ENCODE measurements around the gene TUBA4B. TPM values are rescaled to one million over a fixed set of nuclear protein-coding genes. Genes with fewer than 3 reads are reported as not detected.
"Not testable (repeated sequence)": the region's sequence is repeated elsewhere in the genome, so short reads cannot be mapped to it uniquely, and the experiment has no call there.

TUBA4B gene
- total RNA-seq, 1 experiment from 2014 or later, result not detected

GRCh38 chr2:219249203-219249980 is 3.7 kb upstream of the TUBA4B start:
- Histone ChIP-seq H3K4me1 (replicated peaks) (peaks cover 44% of the 10 kb centered on the region), H3K4me3 (no peak overlapping the region), H3K27ac (no peak overlapping the region; the same call in 1 of the 2 replicates), H3K9me3 (replicated peaks) (peaks cover 4% of the 10 kb centered on the region), H3K36me3 (peaks cover 24% of the 10 kb centered on the region), H3K27me3 (replicated peaks) (peaks cover 25% of the 10 kb centered on the region)
- peak in 1 of 2 experiments; percentile 52 for DNase-seq (ENCODE audit: low read depth in 1 of 2, low spot score in 2 of 2)

GRCh38 chr2:219250049-219250781 is 2.8 kb upstream of the TUBA4B start:
- Histone ChIP-seq H3K36me3 (peaks cover 24% of the 10 kb centered on the region), H3K4me1 (replicated peaks) (peaks cover 39% of the 10 kb centered on the region), H3K9me3 (replicated peaks) (peaks cover 4% of the 10 kb centered on the region), H3K4me3 (no peak overlapping the region), H3K27me3 (replicated peaks) (peaks cover 33% of the 10 kb centered on the region), H3K27ac (no peak overlapping the region)
- DNase-seq (ENCODE audit: low read depth in 1 of 2, low spot score in 2 of 2), result no peak

- H3K4me1 ChIP-seq (replicated peaks), result peaks cover 32% of the 10 kb centered on the region
- no peak overlapping the region for H3K4me3 ChIP-seq
Measured at GRCh38 chr2:219251656-219252055, 1.4 kb upstream of the TUBA4B start.

GRCh38 chr2:219252084-219252483 is 959 bp upstream of the TUBA4B start:
- H3K27ac ChIP-seq, result no peak overlapping the region
- peaks cover 14% of the 10 kb centered on the region for H3K36me3 ChIP-seq
- peaks cover 47% of the 10 kb centered on the region for H3K27me3 ChIP-seq (replicated peaks)
- peaks cover 4% of the 10 kb centered on the region for H3K9me3 ChIP-seq (replicated peaks)
- DNase-seq (ENCODE audit: low read depth in 1 of 2, low spot score in 2 of 2), result no peak
- peaks cover 31% of the 10 kb centered on the region for H3K4me1 ChIP-seq (replicated peaks)
- no peak overlapping the region for H3K4me3 ChIP-seq

More at GRCh38 chr2:219251656-219252055, 1.4 kb upstream of the TUBA4B start:
- DNase-seq (ENCODE audit: low read depth in 1 of 2, low spot score in 2 of 2), result no peak
- H3K27me3 ChIP-seq (replicated peaks), result peaks cover 46% of the 10 kb centered on the region
- H3K9me3 ChIP-seq (replicated peaks), result peaks cover 4% of the 10 kb centered on the region
- H3K36me3 ChIP-seq, result peaks cover 18% of the 10 kb centered on the region
- H3K27ac ChIP-seq, result no peak overlapping the region

- H3K36me3 ChIP-seq, result peaks cover 9% of the 10 kb centered on the region
- no peak overlapping the region for H3K4me3 ChIP-seq
- H3K9me3 ChIP-seq (replicated peaks), result peaks cover 4% of the 10 kb centered on the region
- H3K27ac ChIP-seq, result no peak overlapping the region
- peaks cover 47% of the 10 kb centered on the region for H3K27me3 ChIP-seq (replicated peaks)
- no peak for DNase-seq (ENCODE audit: low read depth in 1 of 2, low spot score in 2 of 2)
- peaks cover 31% of the 10 kb centered on the region for H3K4me1 ChIP-seq (replicated peaks)
Measured at GRCh38 chr2:219252570-219252899, 508 bp upstream of the TUBA4B start.

GRCh38 chr2:219253753-219254589 is 928 bp downstream of the TUBA4B start, which contains the start of gene TUBA4A:
TSS of gene TUBA4A (minus strand) at chr2:219253918. CDS start at chr2:219253858, 60 bp downstream.
- H3K27ac ChIP-seq, result no peak within 1 kb of the TSS
- no peaks in the 10 kb centered on the region for H3K36me3 ChIP-seq
- peaks cover 28% of the 10 kb centered on the region for H3K4me1 ChIP-seq (replicated peaks)
- peaks cover 4% of the 10 kb centered on the region for H3K9me3 ChIP-seq (replicated peaks)
- peaks cover 47% of the 10 kb centered on the region for H3K27me3 ChIP-seq (replicated peaks)
- DNase-seq (ENCODE audit: low read depth in 1 of 2, low spot score in 2 of 2), result peak in 1 of 2 experiments; percentile 55
- H3K4me3 ChIP-seq, result peak within 1 kb of the TSS; percentile 19

GRCh38 chr2:219254590-219255201 is 1.7 kb downstream of the TUBA4B start:
- no peak for DNase-seq (ENCODE audit: low read depth in 1 of 2, low spot score in 2 of 2)
- peak overlapping the region; percentile 19 for H3K4me3 ChIP-seq
- no peak overlapping the region for H3K27ac ChIP-seq
- H3K9me3 ChIP-seq (replicated peaks), result peaks cover 4% of the 10 kb centered on the region
- peaks cover 49% of the 10 kb centered on the region for H3K27me3 ChIP-seq (replicated peaks)
- H3K36me3 ChIP-seq, result no peaks in the 10 kb centered on the region
- peaks cover 21% of the 10 kb centered on the region for H3K4me1 ChIP-seq (replicated peaks)

- H3K27ac ChIP-seq; H3K4me1 ChIP-seq (replicated peaks); H3K36me3 ChIP-seq; DNase-seq (ENCODE audit: low read depth in 1 of 2, low spot score in 2 of 2); H3K4me3 ChIP-seq; H3K9me3 ChIP-seq (replicated peaks): not testable (repeated sequence)
- peaks cover 41% of the 10 kb centered on the region for H3K27me3 ChIP-seq (replicated peaks)
Measured at GRCh38 chr2:219258942-219259341, 5.9 kb downstream of the TUBA4B start.

GRCh38 chr2:219261024-219261855 is 8.2 kb downstream of the TUBA4B start:
- H3K4me3 ChIP-seq, result no peak overlapping the region
- no peak for DNase-seq (ENCODE audit: low read depth in 1 of 2, low spot score in 2 of 2)
- no peak overlapping the region for H3K27ac ChIP-seq
- peaks cover 20% of the 10 kb centered on the region for H3K27me3 ChIP-seq (replicated peaks)
- no peaks in the 10 kb centered on the region for H3K4me1 ChIP-seq (replicated peaks)
- H3K36me3 ChIP-seq, result no peaks in the 10 kb centered on the region
- H3K9me3 ChIP-seq (replicated peaks), result no peaks in the 10 kb centered on the region; the same call in 1 of the 2 replicates

GRCh38 chr2:219266232-219266631 is 13.2 kb downstream of the TUBA4B start:
- Histone ChIP-seq H3K27ac (no peak overlapping the region), H3K4me1 (replicated peaks) (no peaks in the 10 kb centered on the region), H3K27me3 (replicated peaks) (peaks cover 1% of the 10 kb centered on the region; the same call in 1 of the 2 replicates), H3K36me3 (no peaks in the 10 kb centered on the region), H3K4me3 (no peak overlapping the region), H3K9me3 (replicated peaks) (no peaks in the 10 kb centered on the region; the same call in 1 of the 2 replicates)
- DNase-seq (ENCODE audit: low read depth in 1 of 2, low spot score in 2 of 2), result no peak

- Histone ChIP-seq H3K9me3 (replicated peaks) (no peaks in the 10 kb centered on the region; the same call in 1 of the 2 replicates), H3K4me3 (no peak overlapping the region), H3K4me1 (replicated peaks) (no peaks in the 10 kb centered on the region), H3K27ac (no peak overlapping the region), H3K27me3 (replicated peaks) (no peaks in the 10 kb centered on the region), H3K36me3 (no peaks in the 10 kb centered on the region)
- DNase-seq (ENCODE audit: low read depth in 1 of 2, low spot score in 2 of 2), result no peak
Measured at GRCh38 chr2:219266886-219267285, 13.8 kb downstream of the TUBA4B start.

- DNase-seq (ENCODE audit: low read depth in 1 of 2, low spot score in 2 of 2), result no peak
- Histone ChIP-seq H3K9me3 (replicated peaks) (no peaks in the 10 kb centered on the region; the same call in 1 of the 2 replicates), H3K4me1 (replicated peaks) (peaks cover 5% of the 10 kb centered on the region), H3K27ac (no peak overlapping the region), H3K4me3 (no peak overlapping the region), H3K36me3 (no peaks in the 10 kb centered on the region), H3K27me3 (replicated peaks) (no peaks in the 10 kb centered on the region)
Measured at GRCh38 chr2:219268294-219268693, 15.3 kb downstream of the TUBA4B start.
